Tibial nerve (tissue), 4 donors: ENCODE data around the gene ATP2A3. TPM values are rescaled to one million over a fixed set of nuclear protein-coding genes. Genes with fewer than 3 reads are reported as not detected.

Source experiments
- DNase-seq, 2 donors: peaks; one replicate each; pipeline ENCODE4 v3.0.0-alpha.2; 2019; ENCODE audit warnings: low spot score in 2 of 2
- H3K27ac ChIP-seq, 4 donors: fragments of 200-600 bp; sonication (generic) in 3 of 4; one replicate each; pipeline ENCODE4 v1.5.1; 2017 to 2019; ENCODE audit warnings: mild to moderate bottlenecking in 1 of 4
- H3K27me3 ChIP-seq, 2 donors: fragments of 200-600 bp; sonication (generic) in 1 of 2; one replicate each; pipeline versions ENCODE4 v1.5.1 to v1.6.0; 2017 to 2019
- H3K36me3 ChIP-seq, 3 donors: fragments of 200-600 bp; sonication (generic); one replicate each; pipeline ENCODE4 v1.5.1; 2018 to 2019
- H3K4me1 ChIP-seq, 4 donors: fragments of 200-600 bp; sonication (generic) in 3 of 4; one replicate each; pipeline ENCODE4 v1.5.1; 2017 to 2019
- H3K4me3 ChIP-seq, 4 donors: fragments of 200-600 bp; sonication (generic) in 3 of 4; one replicate each; pipeline ENCODE4 v1.5.1; 2017 to 2019; ENCODE audit warnings: mild to moderate bottlenecking in 1 of 4, moderate library complexity in 1 of 4
- H3K9me3 ChIP-seq, 4 donors: fragments of 200-600 bp; sonication (generic) in 3 of 4; one replicate each; pipeline ENCODE4 v1.5.1; 2017 to 2019
- EP300 ChIP-seq, 2 donors: sonication (generic); formaldehyde crosslinking; IDR thresholded peaks; one replicate each; pipeline ENCODE4 v1.6.1; 2017; ENCODE audit warnings: antibody characterized with exemption in 2 of 2, mild to moderate bottlenecking in 1 of 2
- POLR2A ChIP-seq, 2 donors: fragments of 450-650 bp; IDR thresholded peaks; one replicate each; pipeline ENCODE4 v1.6.1; 2017; ENCODE audit warnings: antibody characterized with exemption in 2 of 2, mild to moderate bottlenecking in 2 of 2, moderate library complexity in 2 of 2
- WGBS, 2 donors: methylation state at CpG; one replicate each; pipeline ENCODE4 v1.1.5; 2018; 5-methylcytosine and 5-hydroxymethylcytosine counted together
- total RNA-seq, 4 donors: library from RNA; depleted of rRNA; stranded (reverse); fragments of >200 nt; gene quantifications; one replicate each; pipeline ENCODE4 v1.1.0, GENCODE V29; 2016
- TF ChIP-seq, protein P1 (sequence below), 5 experiments: fragments of 200-600 bp in 3 of 5; fragments of 450-650 bp in 2 of 5; sonication (generic) in 3 of 5; IDR thresholded peaks; one replicate each; pipeline ENCODE4 v1.5.1; 2016 to 2019; ENCODE audit warnings: antibody characterized with exemption in 5 of 5, mild to moderate bottlenecking in 3 of 5, moderate library complexity in 2 of 5

The ATP2A3 gene
- total RNA-seq, 4 donors from 2014 or later, result 5.9 to 12.9 (median 9.1) TPM

DNA sequence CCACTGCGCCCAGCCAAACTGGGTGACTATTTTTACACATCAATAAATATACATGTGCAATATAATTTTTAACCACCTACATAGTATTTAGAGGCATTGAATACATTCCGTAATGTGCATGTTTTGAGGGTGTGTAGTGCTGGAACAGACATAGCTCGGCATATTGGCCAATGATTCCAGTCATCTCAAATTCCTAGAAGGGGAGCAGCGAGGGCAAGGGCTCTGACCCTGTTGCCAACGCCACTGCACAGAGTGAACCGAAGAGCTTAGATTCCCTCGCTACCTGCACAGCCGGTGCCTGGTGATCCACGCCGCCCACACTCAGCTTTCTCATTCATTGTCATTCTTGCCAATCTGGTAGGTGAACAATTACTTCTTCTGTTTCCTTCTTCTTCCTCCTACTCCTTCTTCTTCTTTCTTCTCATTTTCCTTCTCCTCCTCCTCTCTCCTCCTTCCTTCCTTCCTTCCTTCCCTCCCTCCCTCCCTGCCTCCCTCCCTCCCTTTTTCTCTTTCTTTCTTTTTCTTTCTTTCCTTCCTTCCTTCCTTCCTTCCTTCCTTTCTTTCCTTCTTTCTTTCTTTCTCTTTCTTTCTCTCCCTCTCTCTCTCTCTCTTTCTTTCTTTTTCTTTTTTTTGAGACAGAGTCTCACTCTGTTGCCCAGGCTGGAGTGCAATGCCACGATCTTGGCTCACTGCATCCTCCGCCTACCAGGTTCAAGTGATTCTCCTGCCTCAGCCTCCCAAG is 26.3 kb upstream of the ATP2A3 start:
- TF ChIP-seq, protein P1, sequence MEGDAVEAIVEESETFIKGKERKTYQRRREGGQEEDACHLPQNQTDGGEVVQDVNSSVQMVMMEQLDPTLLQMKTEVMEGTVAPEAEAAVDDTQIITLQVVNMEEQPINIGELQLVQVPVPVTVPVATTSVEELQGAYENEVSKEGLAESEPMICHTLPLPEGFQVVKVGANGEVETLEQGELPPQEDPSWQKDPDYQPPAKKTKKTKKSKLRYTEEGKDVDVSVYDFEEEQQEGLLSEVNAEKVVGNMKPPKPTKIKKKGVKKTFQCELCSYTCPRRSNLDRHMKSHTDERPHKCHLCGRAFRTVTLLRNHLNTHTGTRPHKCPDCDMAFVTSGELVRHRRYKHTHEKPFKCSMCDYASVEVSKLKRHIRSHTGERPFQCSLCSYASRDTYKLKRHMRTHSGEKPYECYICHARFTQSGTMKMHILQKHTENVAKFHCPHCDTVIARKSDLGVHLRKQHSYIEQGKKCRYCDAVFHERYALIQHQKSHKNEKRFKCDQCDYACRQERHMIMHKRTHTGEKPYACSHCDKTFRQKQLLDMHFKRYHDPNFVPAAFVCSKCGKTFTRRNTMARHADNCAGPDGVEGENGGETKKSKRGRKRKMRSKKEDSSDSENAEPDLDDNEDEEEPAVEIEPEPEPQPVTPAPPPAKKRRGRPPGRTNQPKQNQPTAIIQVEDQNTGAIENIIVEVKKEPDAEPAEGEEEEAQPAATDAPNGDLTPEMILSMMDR (IDR thresholded peaks at IDR 0.05), result no peak
- no peak for TF ChIP-seq POLR2A (IDR thresholded peaks at IDR 0.05)
- TF ChIP-seq EP300 (IDR thresholded peaks at IDR 0.05), result no peak
- peaks cover 0 to 10% (median 3%) of the 10 kb centered on the region in 4 donors for H3K9me3 ChIP-seq
- peaks cover 0 to 19% of the 10 kb centered on the region in 2 donors for H3K27me3 ChIP-seq
- DNase-seq, result no peak
- no peaks in the 10 kb centered on the region for H3K36me3 ChIP-seq
- 66 to 72% methylated on average over 12 of the region's 12 CpGs for WGBS, 2 donors
- H3K4me3 ChIP-seq, result no peak overlapping the region
- peaks cover 0 to 19% (median 0%) of the 10 kb centered on the region in 4 donors for H3K4me1 ChIP-seq
- H3K27ac ChIP-seq, result no peak overlapping the region

DNA sequence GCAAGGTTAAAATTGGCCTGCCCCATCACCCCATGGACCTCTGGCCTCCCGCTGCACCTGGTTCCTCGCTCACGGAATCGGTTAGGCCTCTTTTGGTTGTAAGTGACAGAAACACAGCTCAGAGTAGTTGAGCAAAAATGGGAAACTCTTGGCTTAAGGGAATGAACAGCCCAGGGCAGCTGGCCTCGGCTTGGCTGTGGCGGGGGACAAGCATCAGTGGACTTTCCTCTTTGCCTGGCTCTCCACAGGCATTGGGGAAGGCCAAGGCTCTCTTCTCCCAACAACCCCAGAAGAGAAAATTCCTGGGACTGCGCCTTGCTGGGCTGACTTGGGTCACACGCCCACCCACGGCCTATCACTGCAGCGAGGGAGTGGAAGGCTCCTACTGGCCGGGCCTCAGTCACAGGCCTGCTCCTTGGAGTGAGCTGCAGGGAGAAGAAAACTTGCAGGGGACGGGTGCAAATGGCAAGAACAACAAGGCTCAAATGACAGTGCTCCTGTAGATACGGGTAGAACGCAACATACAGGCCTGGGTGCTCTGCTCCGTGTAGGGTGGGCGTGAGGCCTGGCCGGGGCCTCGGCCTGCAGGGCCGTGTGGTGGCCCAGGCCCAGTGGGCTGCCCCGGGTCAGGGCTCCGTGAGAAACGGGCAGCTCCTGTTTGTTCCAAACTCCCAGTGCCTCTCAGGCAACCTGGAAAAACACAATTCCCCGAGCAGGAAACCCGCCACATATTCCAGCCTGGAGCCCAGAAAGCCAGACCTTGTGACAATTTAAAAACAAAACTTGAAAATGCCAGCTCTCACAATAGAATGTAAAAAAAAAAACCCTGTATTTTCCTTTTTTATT is 25.0 kb upstream of the ATP2A3 start:
- DNase-seq, result no peak
- no peaks in the 10 kb centered on the region for H3K9me3 ChIP-seq
- no peak overlapping the region for H3K4me3 ChIP-seq
- no peak overlapping the region for H3K27ac ChIP-seq
- WGBS, 2 donors, result 80 to 83% methylated on average over 24 of the region's 24 CpGs
- H3K36me3 ChIP-seq, result no peaks in the 10 kb centered on the region
- H3K4me1 ChIP-seq, result peaks cover 0 to 19% (median 0%) of the 10 kb centered on the region in 4 donors
- H3K27me3 ChIP-seq, result peaks cover 0 to 10% of the 10 kb centered on the region in 2 donors
- TF ChIP-seq, protein P1 (IDR thresholded peaks at IDR 0.05), result no peak
- TF ChIP-seq EP300 (IDR thresholded peaks at IDR 0.05) (no peak), POLR2A (IDR thresholded peaks at IDR 0.05) (no peak)

DNA sequence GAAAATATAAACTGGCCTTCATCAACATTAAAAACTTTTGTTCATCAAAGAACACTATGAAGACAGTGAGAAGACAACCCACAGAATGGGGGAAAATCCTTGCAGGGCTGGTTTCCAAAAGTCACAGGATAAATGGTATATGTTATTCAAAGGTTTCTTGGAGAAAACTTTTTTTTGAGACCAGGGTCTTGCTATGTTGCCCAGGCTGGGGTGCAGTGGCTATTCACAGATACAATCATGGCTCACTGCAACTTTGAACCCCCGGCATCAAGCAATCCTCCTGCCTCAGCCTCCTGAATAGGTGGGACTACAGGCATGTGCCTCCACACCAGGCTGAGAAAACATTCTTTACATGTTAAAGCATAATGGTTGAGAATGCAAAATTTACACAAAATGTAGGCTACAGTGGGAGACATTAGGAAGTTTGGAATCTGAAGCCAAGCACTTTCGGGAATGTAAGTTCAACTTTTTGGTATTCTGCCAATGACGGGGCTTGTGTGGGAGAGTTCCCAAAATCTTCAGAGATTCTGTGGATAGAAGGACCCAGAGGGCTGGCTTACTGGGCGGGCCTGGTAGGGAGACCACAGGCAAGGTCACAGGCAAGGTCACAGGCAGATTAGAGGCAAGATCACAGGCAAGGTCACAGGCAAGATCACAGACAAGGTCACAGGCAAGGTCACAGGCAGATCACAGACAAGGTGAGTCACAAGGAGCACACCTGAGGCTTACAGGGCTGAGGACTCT is 24.2 kb upstream of the ATP2A3 start:
- DNase-seq, result no peak
- Histone ChIP-seq H3K27me3 (peaks cover 0 to 8% of the 10 kb centered on the region in 2 donors), H3K36me3 (no peaks in the 10 kb centered on the region), H3K9me3 (no peaks in the 10 kb centered on the region), H3K4me3 (no peak overlapping the region), H3K27ac (no peak overlapping the region), H3K4me1 (peaks cover 0 to 24% (median 0%) of the 10 kb centered on the region in 4 donors)
- TF ChIP-seq, protein P1 (IDR thresholded peaks at IDR 0.05), result no peak
- TF ChIP-seq EP300 (IDR thresholded peaks at IDR 0.05), result no peak
- TF ChIP-seq POLR2A (IDR thresholded peaks at IDR 0.05), result no peak
- WGBS, 2 donors, result 46 to 51% methylated on average over 4 of the region's 4 CpGs

DNA sequence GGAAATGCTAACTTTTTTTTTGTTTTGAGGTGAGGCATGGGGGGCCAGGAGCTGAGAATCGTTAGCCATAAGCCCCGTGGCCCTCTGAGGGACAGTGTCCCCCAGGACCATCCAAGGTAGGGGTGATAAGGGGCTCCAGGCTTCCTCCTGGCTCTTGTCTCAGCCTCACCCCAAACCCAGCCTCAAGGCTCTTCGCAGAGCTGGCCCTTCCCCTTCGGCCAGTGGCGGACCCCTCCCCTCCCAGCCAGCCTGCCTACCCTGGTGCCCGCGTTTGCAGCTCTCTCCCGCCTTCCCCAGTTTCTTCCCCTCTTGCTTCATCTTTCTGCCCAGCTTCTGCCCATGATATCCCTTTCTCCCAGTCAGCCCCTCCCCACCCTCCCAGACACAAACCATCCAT is 22.7 kb upstream of the ATP2A3 start:
- Histone ChIP-seq H3K4me3 (no peak overlapping the region), H3K27me3 (peaks cover 0 to 8% of the 10 kb centered on the region in 2 donors), H3K9me3 (no peaks in the 10 kb centered on the region), H3K27ac (no peak overlapping the region), H3K4me1 (peaks cover 0 to 24% (median 0%) of the 10 kb centered on the region in 4 donors), H3K36me3 (no peaks in the 10 kb centered on the region)
- WGBS, 2 donors, result 79 to 81% methylated on average over 8 of the region's 8 CpGs
- DNase-seq, result no peak
- TF ChIP-seq, protein P1 (IDR thresholded peaks at IDR 0.05), result no peak
- TF ChIP-seq POLR2A (IDR thresholded peaks at IDR 0.05) (no peak), EP300 (IDR thresholded peaks at IDR 0.05) (no peak)
